DMS 273 (cell line): ENCODE data around the gene SUPV3L1.

Experiments used
- DNase-seq: peaks from one replicate; lab custom pipeline; 2025; ENCODE audit not compliant: unreplicated experiment; lab: John Stamatoyannopoulos, UW

Gene SUPV3L1

DNA sequence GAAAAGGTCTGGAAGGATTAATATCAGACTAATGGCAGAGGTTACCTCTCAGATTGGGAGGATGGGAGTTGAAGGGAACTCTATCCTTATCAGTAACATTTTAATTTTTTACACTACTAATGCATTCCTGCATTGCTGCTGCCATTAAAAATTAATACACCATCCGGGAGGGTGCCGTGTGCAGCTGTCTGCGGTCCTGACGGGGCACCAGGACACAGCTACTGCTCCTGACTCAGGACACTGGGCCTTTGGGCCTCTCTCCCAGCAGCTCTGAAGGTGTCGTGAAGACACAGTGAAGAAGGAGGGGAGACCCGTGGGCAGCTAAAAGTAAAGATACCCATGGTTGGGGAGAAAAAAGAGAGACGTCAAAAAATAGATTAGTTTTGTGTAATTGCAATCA lies 74.8 kb downstream of the SUPV3L1 start:
- DNase-seq: no peak
